Endothelial cell (in vitro differentiated cells): ENCODE results near the gene HBZ. TPM values are rescaled to one million over a fixed set of nuclear protein-coding genes. Genes with fewer than 3 reads are reported as not detected.
"Not testable (repeated sequence)": the region's sequence is repeated elsewhere in the genome, so short reads cannot be mapped to it uniquely, and the experiment has no call there.

Experiments
- DNase-seq: peaks from one replicate; pipeline ENCODE4 v3.0.0; 2021; ENCODE audit warnings: low spot score
- H3K27ac Mint-ChIP-seq: one replicate; pipeline ENCODE4 v1.8.0; 2021; ENCODE audit warnings: mixed read lengths, inconsistent platforms; ENCODE audit not compliant: unreplicated experiment
- H3K27me3 Mint-ChIP-seq: one replicate; pipeline ENCODE4 v1.8.0; 2021; ENCODE audit warnings: mild to moderate bottlenecking, moderate library complexity, mixed read lengths, inconsistent platforms; ENCODE audit not compliant: unreplicated experiment
- H3K36me3 Mint-ChIP-seq: one replicate; pipeline ENCODE4 v1.8.0; 2021; ENCODE audit warnings: mild to moderate bottlenecking, low read depth, mixed read lengths, inconsistent platforms; ENCODE audit not compliant: unreplicated experiment
- H3K4me1 Mint-ChIP-seq: one replicate; pipeline ENCODE4 v1.8.0; 2021; ENCODE audit warnings: mild to moderate bottlenecking, mixed read lengths, inconsistent platforms; ENCODE audit not compliant: unreplicated experiment
- H3K4me3 Mint-ChIP-seq: one replicate; pipeline ENCODE4 v1.8.0; 2021; ENCODE audit warnings: mild to moderate bottlenecking, mixed read lengths, inconsistent platforms; ENCODE audit not compliant: unreplicated experiment
- H3K9me3 Mint-ChIP-seq: one replicate; pipeline ENCODE4 v1.8.0; 2021; ENCODE audit warnings: mixed read lengths, inconsistent platforms; ENCODE audit not compliant: unreplicated experiment
- total RNA-seq: library from RNA; stranded (reverse); fragmentation: NEBNext Ultra II Directional; extraction: Animal tissue kit (Norgen Biotek cat#: 25700); gene quantifications from one replicate; pipeline ENCODE4 v1.2.1, GENCODE V29; 2021; ENCODE audit not compliant: unreplicated experiment
- TF ChIP-seq, protein P1 (sequence below): fragments of 200-600 bp; sonication (generic); IDR thresholded peaks from one replicate; pipeline ENCODE4 v1.5.0; 2021; ENCODE audit warnings: antibody characterized with exemption; ENCODE audit not compliant: unreplicated experiment

HBZ gene
- total RNA-seq, 1 donor from 2014 or later = not detected

- TF ChIP-seq, protein P1, sequence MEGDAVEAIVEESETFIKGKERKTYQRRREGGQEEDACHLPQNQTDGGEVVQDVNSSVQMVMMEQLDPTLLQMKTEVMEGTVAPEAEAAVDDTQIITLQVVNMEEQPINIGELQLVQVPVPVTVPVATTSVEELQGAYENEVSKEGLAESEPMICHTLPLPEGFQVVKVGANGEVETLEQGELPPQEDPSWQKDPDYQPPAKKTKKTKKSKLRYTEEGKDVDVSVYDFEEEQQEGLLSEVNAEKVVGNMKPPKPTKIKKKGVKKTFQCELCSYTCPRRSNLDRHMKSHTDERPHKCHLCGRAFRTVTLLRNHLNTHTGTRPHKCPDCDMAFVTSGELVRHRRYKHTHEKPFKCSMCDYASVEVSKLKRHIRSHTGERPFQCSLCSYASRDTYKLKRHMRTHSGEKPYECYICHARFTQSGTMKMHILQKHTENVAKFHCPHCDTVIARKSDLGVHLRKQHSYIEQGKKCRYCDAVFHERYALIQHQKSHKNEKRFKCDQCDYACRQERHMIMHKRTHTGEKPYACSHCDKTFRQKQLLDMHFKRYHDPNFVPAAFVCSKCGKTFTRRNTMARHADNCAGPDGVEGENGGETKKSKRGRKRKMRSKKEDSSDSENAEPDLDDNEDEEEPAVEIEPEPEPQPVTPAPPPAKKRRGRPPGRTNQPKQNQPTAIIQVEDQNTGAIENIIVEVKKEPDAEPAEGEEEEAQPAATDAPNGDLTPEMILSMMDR = no peak
- no peak overlapping the region for H3K27ac Mint-ChIP-seq
- H3K36me3 Mint-ChIP-seq = peaks cover 54% of the 10 kb centered on the region
These were observed 40.2 kb downstream of the HBZ start for GRCh38 chr16:192686-193085.

GRCh38 chr16:193441-193840, 41.0 kb downstream of the HBZ start:
- H3K4me1 Mint-ChIP-seq = peaks cover 8% of the 10 kb centered on the region
- H3K27ac Mint-ChIP-seq = no peak overlapping the region
- H3K9me3 Mint-ChIP-seq = no peaks in the 10 kb centered on the region
- peaks cover 55% of the 10 kb centered on the region for H3K36me3 Mint-ChIP-seq
- H3K27me3 Mint-ChIP-seq = no peaks in the 10 kb centered on the region
- DNase-seq = no peak
- no peak overlapping the region for H3K4me3 Mint-ChIP-seq
- TF ChIP-seq, protein P1 = no peak

More at GRCh38 chr16:192686-193085, 40.2 kb downstream of the HBZ start:
- H3K4me1 Mint-ChIP-seq = peaks cover 8% of the 10 kb centered on the region
- no peaks in the 10 kb centered on the region for H3K9me3 Mint-ChIP-seq
- H3K4me3 Mint-ChIP-seq = no peak overlapping the region
- no peak for DNase-seq
- H3K27me3 Mint-ChIP-seq = no peaks in the 10 kb centered on the region

- H3K36me3 Mint-ChIP-seq = peaks cover 49% of the 10 kb centered on the region
- H3K4me3 Mint-ChIP-seq = no peak overlapping the region
- no peak overlapping the region for H3K27ac Mint-ChIP-seq
- no peaks in the 10 kb centered on the region for H3K27me3 Mint-ChIP-seq
- H3K4me1 Mint-ChIP-seq = peaks cover 8% of the 10 kb centered on the region
- no peaks in the 10 kb centered on the region for H3K9me3 Mint-ChIP-seq
- TF ChIP-seq, protein P1 = no peak
- DNase-seq = no peak
These were observed 42.1 kb downstream of the HBZ start for GRCh38 chr16:194516-194915.

DNA sequence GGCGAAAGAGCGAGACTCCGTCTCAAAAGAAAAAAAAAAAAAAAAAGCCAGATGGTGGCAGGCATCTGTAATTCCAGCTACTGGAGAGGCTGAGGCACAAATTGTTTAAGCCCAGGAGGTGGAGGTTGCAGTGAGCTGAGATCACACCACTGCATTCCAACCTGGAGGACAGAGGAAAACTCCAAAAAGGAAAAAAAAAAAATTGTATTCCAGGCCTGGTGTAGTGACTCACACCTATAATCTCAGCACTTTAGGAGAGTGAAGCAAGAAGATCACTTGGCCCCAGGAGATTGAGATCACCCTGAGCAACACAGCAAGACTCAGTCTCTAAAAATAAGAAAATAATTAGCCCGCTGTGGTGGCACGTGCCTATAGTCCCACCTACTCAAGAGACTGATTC, 47.9 kb downstream of the HBZ start:
- Mint-ChIP-seq H3K27ac (no peak overlapping the region), H3K4me3 (no peak overlapping the region), H3K27me3 (peaks cover 2% of the 10 kb centered on the region), H3K4me1 (no peaks in the 10 kb centered on the region), H3K36me3 (peaks cover 17% of the 10 kb centered on the region), H3K9me3 (no peaks in the 10 kb centered on the region)
- TF ChIP-seq, protein P1 = no peak
- no peak for DNase-seq

DNA sequence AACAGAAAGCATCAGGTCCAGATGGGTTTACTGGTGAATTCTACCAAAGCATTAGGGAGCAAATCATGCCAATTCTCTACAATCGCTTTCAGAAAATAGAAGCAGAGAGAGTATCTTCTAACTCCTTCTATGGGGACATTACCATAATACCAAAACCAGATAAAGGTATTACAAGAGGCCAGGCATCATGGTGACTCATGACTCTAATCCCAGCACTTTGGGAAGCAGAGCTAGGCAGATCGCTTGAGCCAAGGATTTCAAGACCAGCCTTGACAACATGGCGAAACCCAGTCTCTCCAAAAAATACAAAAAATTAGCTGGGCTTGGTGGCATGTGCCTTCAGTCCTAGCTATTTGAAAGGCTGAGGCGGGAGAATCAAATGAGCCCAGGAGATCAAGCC, 50.8 kb downstream of the HBZ start:
- no peak overlapping the region for H3K4me3 Mint-ChIP-seq
- no peaks in the 10 kb centered on the region for H3K9me3 Mint-ChIP-seq
- TF ChIP-seq, protein P1 = no peak
- H3K27me3 Mint-ChIP-seq = peaks cover 2% of the 10 kb centered on the region
- peaks cover 22% of the 10 kb centered on the region for H3K36me3 Mint-ChIP-seq
- no peak overlapping the region for H3K27ac Mint-ChIP-seq
- H3K4me1 Mint-ChIP-seq = no peaks in the 10 kb centered on the region
- DNase-seq = no peak

GRCh38 chr16:204046-204445, 51.6 kb downstream of the HBZ start:
- not testable (repeated sequence) for DNase-seq, H3K4me3 Mint-ChIP-seq, H3K9me3 Mint-ChIP-seq, H3K27ac Mint-ChIP-seq, H3K27me3 Mint-ChIP-seq, H3K4me1 Mint-ChIP-seq
- H3K36me3 Mint-ChIP-seq = peaks cover 24% of the 10 kb centered on the region
